ENCODE data around the gene ANKRD39.
"Not testable (repeated sequence)": the region's sequence is repeated elsewhere in the genome, so short reads cannot be mapped to it uniquely, and the experiment has no call there.

Gene ANKRD39

GRCh38 chr2:96866986-96867755, 9.4 kb upstream of the ANKRD39 start:
- FAIRE-seq: peak; percentile 73
- DNase-seq (ENCODE audit: insufficient read length, low spot score): no peak
- TF ChIP-seq SPI1 (IDR thresholded peaks at IDR 0.05; ENCODE audit: low read depth, low read length): no peak
- TF ChIP-seq PAX5 (IDR thresholded peaks at IDR 0.05; ENCODE audit: insufficient read depth, low read length, severe bottlenecking): no peak

- no peak for FAIRE-seq
- TF ChIP-seq PAX5 (IDR thresholded peaks at IDR 0.05; ENCODE audit: insufficient read depth, low read length, severe bottlenecking) (no peak), POU2F2 (IDR thresholded peaks at IDR 0.05; ENCODE audit: low read depth, low read length) (no peak), POLR2A (IDR thresholded peaks at IDR 0.05; ENCODE audit: low read depth, low read length) (no peak), POLR2AphosphoS5 (IDR thresholded peaks at IDR 0.05; ENCODE audit: low read depth, low read length) (no peak), SPI1 (IDR thresholded peaks at IDR 0.05; ENCODE audit: low read depth, low read length) (no peak), TAF1 (IDR thresholded peaks at IDR 0.05; ENCODE audit: low read depth, low read length) (no peak)
- no peak for DNase-seq (ENCODE audit: insufficient read length, low spot score)
Measured at GRCh38 chr2:96866586-96866985, 8.8 kb upstream of the ANKRD39 start.

GRCh38 chr2:96866149-96866548, 8.3 kb upstream of the ANKRD39 start:
- TF ChIP-seq SPI1 (IDR thresholded peaks at IDR 0.05; ENCODE audit: low read depth, low read length): no peak
- TF ChIP-seq POLR2A (IDR thresholded peaks at IDR 0.05; ENCODE audit: low read depth, low read length): no peak
- no peak for TF ChIP-seq PAX5 (IDR thresholded peaks at IDR 0.05; ENCODE audit: insufficient read depth, low read length, severe bottlenecking)
- TF ChIP-seq TAF1 (IDR thresholded peaks at IDR 0.05; ENCODE audit: low read depth, low read length): no peak
- no peak for TF ChIP-seq POU2F2 (IDR thresholded peaks at IDR 0.05; ENCODE audit: low read depth, low read length)
- no peak for DNase-seq (ENCODE audit: insufficient read length, low spot score)
- no peak for FAIRE-seq

GRCh38 chr2:96865654-96866053, 7.8 kb upstream of the ANKRD39 start:
- FAIRE-seq: no peak
- no peak for DNase-seq (ENCODE audit: insufficient read length, low spot score)
- TF ChIP-seq POLR2AphosphoS5 (IDR thresholded peaks at IDR 0.05; ENCODE audit: low read depth, low read length): no peak
- TF ChIP-seq PAX5 (IDR thresholded peaks at IDR 0.05; ENCODE audit: insufficient read depth, low read length, severe bottlenecking): no peak
- no peak for TF ChIP-seq TAF1 (IDR thresholded peaks at IDR 0.05; ENCODE audit: low read depth, low read length)
- TF ChIP-seq POU2F2 (IDR thresholded peaks at IDR 0.05; ENCODE audit: low read depth, low read length): no peak
- no peak for TF ChIP-seq POLR2A (IDR thresholded peaks at IDR 0.05; ENCODE audit: low read depth, low read length)
- no peak for TF ChIP-seq SPI1 (IDR thresholded peaks at IDR 0.05; ENCODE audit: low read depth, low read length)

GRCh38 chr2:96864343-96865091, 6.7 kb upstream of the ANKRD39 start:
- no peak for FAIRE-seq
- TF ChIP-seq TAF1 (IDR thresholded peaks at IDR 0.05; ENCODE audit: low read depth, low read length) (no peak), POLR2A (IDR thresholded peaks at IDR 0.05; ENCODE audit: low read depth, low read length) (no peak), PAX5 (IDR thresholded peaks at IDR 0.05; ENCODE audit: insufficient read depth, low read length, severe bottlenecking) (no peak)
- no peak for DNase-seq (ENCODE audit: insufficient read length, low spot score)

GRCh38 chr2:96863575-96864342, 5.9 kb upstream of the ANKRD39 start:
- no peak for FAIRE-seq
- TF ChIP-seq POU2F2 (IDR thresholded peaks at IDR 0.05; ENCODE audit: low read depth, low read length): no peak
- TF ChIP-seq POLR2AphosphoS5 (IDR thresholded peaks at IDR 0.05; ENCODE audit: low read depth, low read length): no peak
- TF ChIP-seq TAF1 (IDR thresholded peaks at IDR 0.05; ENCODE audit: low read depth, low read length): no peak
- no peak for TF ChIP-seq POLR2A (IDR thresholded peaks at IDR 0.05; ENCODE audit: low read depth, low read length)
- no peak for TF ChIP-seq SPI1 (IDR thresholded peaks at IDR 0.05; ENCODE audit: low read depth, low read length)
- TF ChIP-seq PAX5 (IDR thresholded peaks at IDR 0.05; ENCODE audit: insufficient read depth, low read length, severe bottlenecking): no peak
- DNase-seq (ENCODE audit: insufficient read length, low spot score): no peak

GRCh38 chr2:96863056-96863455, 5.2 kb upstream of the ANKRD39 start:
- not testable (repeated sequence) for FAIRE-seq; DNase-seq (ENCODE audit: insufficient read length, low spot score)

GRCh38 chr2:96861074-96861473, 3.3 kb upstream of the ANKRD39 start:
- DNase-seq (ENCODE audit: insufficient read length, low spot score) (no peak), FAIRE-seq (no peak)
- TF ChIP-seq TAF1 (IDR thresholded peaks at IDR 0.05; ENCODE audit: low read depth, low read length) (no peak), POLR2A (IDR thresholded peaks at IDR 0.05; ENCODE audit: low read depth, low read length) (no peak), SPI1 (IDR thresholded peaks at IDR 0.05; ENCODE audit: low read depth, low read length) (no peak), PAX5 (IDR thresholded peaks at IDR 0.05; ENCODE audit: insufficient read depth, low read length, severe bottlenecking) (no peak), POLR2AphosphoS5 (IDR thresholded peaks at IDR 0.05; ENCODE audit: low read depth, low read length) (no peak), POU2F2 (IDR thresholded peaks at IDR 0.05; ENCODE audit: low read depth, low read length) (no peak)

GRCh38 chr2:96860065-96861029, 2.5 kb upstream of the ANKRD39 start:
- FAIRE-seq: no peak
- TF ChIP-seq TAF1 (IDR thresholded peaks at IDR 0.05; ENCODE audit: low read depth, low read length): no peak
- TF ChIP-seq POU2F2 (IDR thresholded peaks at IDR 0.05; ENCODE audit: low read depth, low read length): no peak

More at GRCh38 chr2:96860065-96861029, 2.5 kb upstream of the ANKRD39 start:
- no peak for DNase-seq (ENCODE audit: insufficient read length, low spot score)

All from GM12891 (cell line).